22Rv1 (cell line): ENCODE measurements around the gene JUP.

Source experiments
- CTCF ChIP-seq: fragments of 450-650 bp; IDR thresholded peaks from 2 replicates; pipeline ENCODE4 v1.5.1; 2017; ENCODE audit warnings: mild to moderate bottlenecking
- ZFX ChIP-seq: fragments of 450-650 bp; IDR thresholded peaks from 2 replicates; pipeline ENCODE4 v1.6.1; 2017; ENCODE audit warnings: antibody characterized with exemption, borderline replicate concordance

- TF ChIP-seq CTCF (no peak), ZFX (no peak)
Observed at GRCh38 chr17:41740506-41740905, 46.0 kb downstream of the JUP start.
